ENCODE measurements around the gene FAM110A.
A peak's percentile ranks its signal among the peaks of the same experiment; 100 is the strongest.
"Not testable (repeated sequence)": the region's sequence is repeated elsewhere in the genome, so short reads cannot be mapped to it uniquely, and the experiment has no call there.

Gene FAM110A

GRCh38 chr20:845226-845868, 11.8 kb downstream of the FAM110A start:
- no peak for DNase-seq

GRCh38 chr20:845941-846893, 12.7 kb downstream of the FAM110A start:
- DNase-seq = no peak

DNA sequence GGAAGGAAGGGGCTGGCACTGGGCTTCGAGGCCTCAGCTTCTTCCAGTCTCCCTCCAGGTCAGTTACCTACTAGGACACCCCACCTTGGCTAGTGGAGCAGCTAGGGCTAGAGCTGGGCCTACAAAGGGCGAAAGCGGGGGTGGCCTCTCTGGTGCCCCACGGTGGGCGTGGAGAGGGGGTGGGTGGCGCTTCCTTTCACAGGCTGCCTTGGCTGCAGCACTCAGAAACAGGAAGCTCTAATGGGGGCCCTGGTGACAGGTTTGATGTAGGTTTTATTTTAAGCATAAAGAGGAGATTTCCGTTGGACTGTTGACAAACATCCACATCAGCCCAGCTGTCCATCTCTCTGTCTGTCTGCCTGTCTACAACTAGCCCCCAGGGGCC, 13.4 kb downstream of the FAM110A start:
- peak; percentile 48 for DNase-seq

DNA sequence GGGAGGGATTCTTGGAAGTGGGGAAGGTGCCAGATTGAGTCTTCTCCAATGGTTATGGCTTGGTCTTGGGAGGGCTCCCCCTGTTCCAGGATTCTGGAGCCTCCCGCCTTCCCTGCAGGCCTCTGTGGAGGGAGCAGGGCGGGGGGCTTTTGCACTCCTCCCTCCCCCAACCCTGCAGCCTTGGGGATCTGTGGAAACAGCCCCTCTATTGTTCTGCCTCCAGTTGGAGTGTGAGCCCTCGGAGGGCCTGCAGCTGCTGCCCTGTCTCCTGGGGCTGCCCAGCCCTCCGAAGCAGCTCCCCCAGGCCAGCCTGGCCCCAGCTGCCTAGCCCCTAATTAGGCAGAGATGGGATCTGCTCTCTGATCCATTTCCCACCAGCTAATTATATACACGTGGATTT, 14.7 kb downstream of the FAM110A start:
- no peak for DNase-seq

DNA sequence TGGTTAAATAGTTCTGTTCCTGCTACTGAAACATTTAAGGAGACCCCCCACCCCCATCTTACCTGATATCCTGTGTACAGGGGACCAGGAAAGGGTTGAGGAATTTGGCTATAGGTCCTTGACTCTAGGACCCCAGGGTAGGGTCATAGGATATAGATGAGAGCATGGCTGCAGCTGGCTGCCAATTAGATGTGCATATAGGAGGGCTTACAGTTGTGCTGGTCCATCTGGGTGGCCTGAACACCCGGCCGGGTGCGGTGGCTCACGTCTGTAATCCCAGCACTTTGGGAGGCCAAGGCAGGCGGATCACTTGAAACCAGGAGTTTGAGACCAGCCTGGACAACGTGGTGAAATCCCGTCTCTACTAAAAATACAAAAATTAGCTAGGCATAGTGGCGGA, 15.2 kb downstream of the FAM110A start:
- not testable (repeated sequence) for DNase-seq

GRCh38 chr20:853406-853996, 20.0 kb downstream of the FAM110A start:
- DNase-seq = no peak

GRCh38 chr20:854601-855000, 21.1 kb downstream of the FAM110A start:
- no peak for DNase-seq

GRCh38 chr20:855466-856360, 22.2 kb downstream of the FAM110A start:
- DNase-seq = no peak

DNA sequence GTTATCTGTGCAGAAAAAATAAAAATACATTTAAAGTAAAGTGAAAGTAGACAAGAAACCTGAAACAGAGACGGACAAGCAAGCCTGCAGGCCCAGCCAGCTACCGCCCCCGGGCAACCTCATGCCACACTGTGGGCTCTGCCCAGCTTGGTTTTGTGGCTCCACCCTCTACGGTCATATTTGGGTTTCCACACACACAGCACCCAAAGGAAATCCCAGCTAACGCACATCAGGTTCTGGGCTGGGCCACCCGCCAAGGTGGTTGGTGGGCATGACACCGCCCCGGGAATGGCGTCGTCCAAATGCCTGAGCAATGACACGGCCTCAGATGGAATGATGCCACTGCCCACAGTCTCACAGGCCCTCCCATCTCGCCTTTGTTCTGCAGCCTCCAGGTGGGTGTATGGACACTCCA, 22.9 kb downstream of the FAM110A start:
- DNase-seq = peak; percentile 48

- no peak for DNase-seq
These were observed 24.5 kb downstream of the FAM110A start for GRCh38 chr20:858011-858410.

- DNase-seq = no peak
These were observed 26.3 kb downstream of the FAM110A start for GRCh38 chr20:859751-860231.

DNA sequence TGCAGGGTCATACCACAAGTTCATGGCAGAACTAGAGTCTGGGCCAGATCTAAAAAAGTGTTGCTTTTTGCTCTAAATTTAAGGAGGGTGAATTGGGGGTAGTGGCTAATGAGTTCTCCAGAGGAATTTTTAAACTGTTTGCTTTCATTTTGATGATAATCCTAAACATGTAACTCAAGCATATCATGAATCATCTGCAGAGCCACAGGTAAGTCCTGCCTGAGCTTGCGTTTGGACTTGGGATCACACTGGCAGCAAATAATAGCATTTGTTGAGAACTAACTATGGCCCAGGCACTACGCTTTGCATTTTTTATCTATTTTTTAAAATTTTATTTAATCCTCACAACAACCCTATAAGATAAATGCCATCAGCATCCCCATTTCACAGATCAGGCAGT, 27.4 kb downstream of the FAM110A start:
- no peak for DNase-seq

DNA sequence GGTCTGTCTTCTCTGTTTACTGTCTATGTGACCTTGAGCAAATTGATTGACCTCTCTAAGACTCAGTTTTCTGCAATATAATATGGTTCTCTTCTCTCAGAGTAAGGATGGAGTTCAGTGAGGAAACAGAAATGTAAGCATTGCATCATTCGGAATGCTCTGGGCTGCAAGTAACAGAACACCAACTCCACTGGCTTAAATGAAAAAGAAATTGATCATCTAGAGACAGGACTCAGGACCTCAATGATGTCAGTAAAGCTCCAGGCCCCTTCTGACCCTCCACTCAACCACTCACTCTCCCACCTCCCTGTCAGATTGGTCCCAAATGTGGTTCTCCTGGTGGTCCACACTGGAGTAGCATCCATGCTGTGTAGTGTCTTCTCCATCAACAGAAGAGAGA, 31.9 kb downstream of the FAM110A start:
- DNase-seq = no peak

DNA sequence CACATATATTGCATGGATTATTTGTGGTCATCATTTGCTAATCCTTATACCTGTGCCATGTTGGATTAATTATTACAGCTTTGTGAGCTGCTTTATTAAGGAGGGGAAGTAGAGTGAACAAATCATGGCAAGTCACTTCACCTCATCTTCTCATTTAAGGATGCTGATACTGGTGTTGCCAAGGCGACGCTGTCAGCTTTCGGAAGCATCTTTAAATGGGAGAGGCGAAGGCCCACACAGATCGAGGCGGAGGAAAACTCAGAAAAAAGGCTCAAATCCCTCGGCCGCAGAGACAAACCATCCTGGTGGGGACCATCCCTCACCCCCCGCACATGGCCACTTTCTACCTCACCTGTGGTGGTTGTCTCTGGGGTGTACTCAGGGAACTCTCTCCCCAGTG, 34.8 kb downstream of the FAM110A start:
- no peak for DNase-seq

DNA sequence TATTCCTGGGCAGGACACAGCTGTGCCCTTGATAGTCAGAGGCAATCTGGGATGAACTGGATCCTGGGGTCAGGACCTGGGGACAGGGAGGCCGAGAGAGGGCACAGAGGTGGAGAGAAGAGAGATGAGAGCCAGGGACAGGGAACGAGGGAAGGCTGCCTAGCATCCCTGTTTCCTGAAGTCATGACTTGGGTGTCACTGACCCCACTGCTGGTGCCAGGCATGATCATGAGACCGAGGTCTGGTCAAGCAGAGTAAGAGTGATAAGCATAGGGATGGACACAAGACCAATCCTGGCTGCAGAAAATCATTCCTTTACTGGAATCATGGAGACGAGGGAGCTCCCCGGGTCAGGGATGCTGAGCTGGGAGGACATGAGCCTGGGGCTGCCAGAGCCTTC, 36.1 kb downstream of the FAM110A start:
- DNase-seq = no peak

DNA sequence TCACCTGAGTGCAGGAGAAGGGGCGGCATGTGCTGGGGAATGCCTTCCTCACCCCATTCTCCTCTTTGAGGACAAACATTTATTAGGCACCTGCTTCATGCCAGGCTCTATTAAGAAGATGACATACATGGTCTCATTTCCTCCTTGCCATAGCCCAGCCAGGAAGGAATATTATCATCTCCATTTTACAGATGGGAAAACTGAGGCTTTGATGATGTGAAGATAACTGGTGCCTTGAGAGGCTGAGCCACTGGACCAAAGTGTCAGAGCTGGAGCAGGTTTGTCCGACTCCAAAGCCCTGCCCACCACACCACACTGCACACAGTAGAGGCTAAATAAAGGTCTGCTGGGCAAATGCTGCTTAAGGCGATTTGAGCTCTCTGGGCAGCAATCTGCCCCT, 37.2 kb downstream of the FAM110A start:
- no peak for DNase-seq

DNA sequence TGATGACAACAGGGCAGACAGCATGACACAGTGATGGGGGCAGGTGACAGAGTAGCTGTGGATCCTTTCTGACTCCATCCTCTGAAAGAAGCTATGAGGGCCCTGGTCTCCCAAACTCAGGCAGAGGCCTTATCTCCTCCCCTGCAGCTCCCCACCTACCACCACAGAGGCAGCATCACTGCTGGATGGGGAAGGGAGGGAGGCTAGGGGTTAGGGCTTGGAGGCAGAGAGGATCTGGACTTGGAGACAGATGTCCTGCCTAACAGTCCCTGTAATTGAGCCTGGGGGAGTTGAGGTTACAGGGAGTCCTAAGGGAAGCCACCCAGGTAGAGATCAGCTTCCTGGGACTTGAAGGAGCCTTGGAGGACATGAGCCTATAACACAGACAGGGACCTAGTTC, 37.9 kb downstream of the FAM110A start:
- no peak for DNase-seq

DNA sequence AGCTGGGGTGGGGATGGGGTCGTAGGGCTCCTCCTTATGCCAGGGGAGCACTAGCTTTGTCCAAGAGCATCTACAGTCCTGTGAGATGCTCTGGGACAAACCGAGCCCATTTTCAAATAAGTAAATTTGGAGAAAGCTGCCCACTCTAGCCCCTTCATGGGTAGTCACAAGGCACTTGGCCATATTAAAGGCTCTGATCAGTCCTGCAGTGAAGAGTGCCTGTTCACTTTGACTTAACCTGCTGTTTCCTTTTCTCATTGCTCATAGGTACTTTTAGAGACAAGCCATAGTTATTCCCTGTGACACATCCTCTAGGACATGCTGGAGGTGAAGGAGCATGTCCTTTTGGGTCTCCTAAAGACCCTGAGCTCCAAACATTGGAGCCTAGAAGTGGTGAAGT, 38.4 kb downstream of the FAM110A start:
- DNase-seq = no peak

DNA sequence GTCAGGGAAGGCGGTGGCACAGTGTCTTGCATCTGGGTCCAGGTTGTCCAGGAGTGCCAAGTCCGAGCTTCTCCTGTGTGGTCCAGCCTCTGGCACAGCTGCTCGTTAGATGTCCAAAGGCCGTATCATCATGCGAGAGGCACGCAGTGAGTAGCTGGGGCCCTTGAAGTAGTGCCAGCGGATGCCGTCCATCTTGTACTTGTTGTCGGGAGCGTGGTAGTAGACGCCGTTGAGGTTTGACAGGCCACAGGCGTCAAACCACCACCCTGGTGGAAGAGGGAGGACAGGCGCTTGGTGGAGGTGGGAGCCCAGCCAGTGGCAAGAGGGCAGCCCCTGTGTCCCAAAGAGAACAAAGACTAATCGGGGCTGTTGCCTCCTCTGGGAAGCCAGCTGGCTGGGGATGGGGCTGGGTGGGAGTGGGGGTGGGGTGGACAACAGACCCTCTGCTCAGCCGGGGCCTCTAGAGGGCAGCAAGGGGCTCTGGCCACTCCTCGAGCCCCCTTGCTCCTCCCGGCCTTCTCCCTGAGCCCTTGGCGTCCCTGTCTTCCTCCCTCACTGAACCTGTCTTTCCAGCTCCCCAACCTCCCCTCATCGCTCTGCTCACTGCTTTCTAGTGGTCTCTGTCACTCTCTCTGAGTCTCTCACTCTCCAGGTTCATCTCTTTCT, 39.5 kb downstream of the FAM110A start:
- DNase-seq = no peak

DNA sequence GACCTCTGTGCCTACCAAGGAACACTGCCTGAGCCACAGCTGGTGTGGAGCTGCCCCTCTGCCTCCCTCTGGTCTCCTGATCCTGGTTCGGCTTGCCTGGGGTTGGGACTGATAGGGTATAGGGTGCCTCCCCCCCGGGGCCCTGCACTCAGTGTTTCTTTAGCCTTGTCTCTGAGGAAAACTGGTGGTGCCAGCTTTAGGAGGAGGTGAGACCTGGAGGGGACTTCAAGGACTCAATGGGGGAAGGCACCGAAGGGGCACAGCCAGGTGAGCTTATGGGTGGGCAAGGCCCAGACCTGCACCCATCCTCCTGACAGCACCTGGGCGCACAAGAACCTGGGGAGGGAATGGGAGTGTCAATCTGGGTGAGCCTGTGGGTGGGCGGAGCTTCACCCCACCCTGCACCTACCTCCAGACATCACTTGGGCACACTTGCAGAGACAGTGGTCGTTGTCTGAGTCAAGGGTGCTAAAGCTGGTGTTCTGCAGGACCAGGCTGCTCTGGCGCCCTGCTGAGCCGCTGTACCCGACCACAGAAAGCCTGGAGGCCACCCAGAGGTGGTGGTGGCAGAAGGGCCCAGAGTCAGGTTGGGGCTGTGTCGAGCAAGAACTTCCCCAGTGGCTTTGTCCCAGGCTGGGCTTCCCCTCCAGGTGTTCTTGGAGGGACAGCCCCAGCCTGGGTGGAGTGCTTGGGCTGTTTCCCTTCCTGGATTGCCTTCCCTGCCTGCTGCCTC, 40.5 kb downstream of the FAM110A start:
- no peak for DNase-seq

DNA sequence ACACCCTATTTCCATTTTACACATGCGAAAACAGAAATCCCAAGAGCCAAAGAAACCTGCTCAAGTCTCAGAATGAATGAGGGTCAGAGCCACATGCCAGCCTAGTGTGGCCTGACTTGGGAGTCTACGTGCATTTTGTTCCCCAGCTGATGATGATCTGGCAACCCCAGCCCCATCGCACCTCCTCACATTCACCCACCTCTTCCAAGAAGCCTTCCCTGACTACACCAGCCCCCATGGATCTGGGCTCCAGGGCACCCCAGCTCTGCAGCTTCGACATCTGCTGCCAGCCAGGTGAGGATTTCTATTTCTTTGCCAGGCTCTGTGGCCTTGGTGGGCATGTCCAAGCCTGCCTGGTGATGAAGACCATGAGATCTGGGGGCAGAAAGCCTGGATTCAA, 41.6 kb downstream of the FAM110A start:
- no peak for DNase-seq

GRCh38 chr20:877814-878213, 44.3 kb downstream of the FAM110A start:
- DNase-seq = no peak

Data from stimulated activated naive CD4-positive, alpha-beta T cell treated with Interleukin-2 at 50 U/mL for 16 hours (primary cell).